H1 (cell line): ENCODE results near the gene ADM. TPM values are rescaled to one million over a fixed set of nuclear protein-coding genes. Genes with fewer than 3 reads are reported as not detected.

ENCODE experiments used
- CTCF ChIA-PET: fragments of 300-600 bp; sonication (Branson Sonifier 250); formaldehyde crosslinking; loops from one replicate; lab custom pipeline; 2021; ENCODE audit not compliant: partially characterized antibody; lab: Charles Lee
- POLR2A ChIA-PET: fragments of 300-600 bp; sonication (Branson Sonifier 250); formaldehyde crosslinking; loops from one replicate; lab custom pipeline; 2021; ENCODE audit warnings: inconsistent platforms; ENCODE audit not compliant: partially characterized antibody; lab: Charles Lee
- DNase-seq, 2 experiments: peaks; one replicate each; pipeline versions ENCODE4 v3.0.0 to v3.0.0-alpha.2; 2010 to 2022; ENCODE audit warnings: low spot score in 2 of 2, low read depth in 1 of 2, mixed read lengths in 1 of 2
- FAIRE-seq: peaks from 2 replicates; lab custom pipeline; 2011; peaks lifted over from hg19 to GRCh38; lab: Jason Lieb, UNC
- H2AFZ ChIP-seq: 2 replicates; pipeline ENCODE4 v1.8.1; 2012; ENCODE audit warnings: low read length, inconsistent platforms
- H2AK5ac ChIP-seq: 2 replicates; pipeline ENCODE4 v1.6.1; 2013; ENCODE audit warnings: low read depth, low read length
- H2BK120ac ChIP-seq: replicated peaks from 2 replicates; pipeline ENCODE3; 2013; ENCODE audit warnings: low read depth, low read length, inconsistent platforms
- H2BK12ac ChIP-seq: 2 replicates; pipeline ENCODE4 v1.6.1; 2013; ENCODE audit warnings: low read depth, low read length
- H2BK15ac ChIP-seq: 2 replicates; pipeline ENCODE4 v1.6.1; 2013; ENCODE audit warnings: low read length
- H2BK20ac ChIP-seq: 2 replicates; pipeline ENCODE4 v1.6.1; 2013; ENCODE audit warnings: low read length
- H2BK5ac ChIP-seq: 2 replicates; pipeline ENCODE4 v1.6.1; 2013; ENCODE audit warnings: low read depth, low read length
- H3K14ac ChIP-seq: 2 replicates; pipeline ENCODE4 v1.6.1; 2013; ENCODE audit warnings: inconsistent platforms; ENCODE audit not compliant: insufficient read length
- H3K18ac ChIP-seq: 2 replicates; pipeline ENCODE4 v1.6.1; 2013; ENCODE audit warnings: low read length; ENCODE audit errors: extremely low read depth
- H3K23ac ChIP-seq: 2 replicates; pipeline ENCODE4 v1.6.1; 2013; ENCODE audit warnings: inconsistent platforms; ENCODE audit not compliant: insufficient read length
- H3K23me2 ChIP-seq: 2 replicates; pipeline ENCODE4 v1.6.1; 2013; ENCODE audit warnings: low read depth, low read length
- H3K27ac ChIP-seq: 2 replicates; pipeline ENCODE4 v1.6.1; 2011; ENCODE audit warnings: low read depth, low read length, inconsistent platforms
- H3K27me3 ChIP-seq, 4 experiments: replicated peaks in 1 of 4; 1 replicate in 1 of 4; 2 replicates in 3 of 4; pipeline versions ENCODE4 v1.6.1 to v1.8.1; 2011 to 2013; ENCODE audit warnings: low read length in 3 of 4, mild to moderate bottlenecking in 3 of 4, inconsistent platforms in 2 of 4, mixed read lengths in 2 of 4, moderate library complexity in 1 of 4; ENCODE audit not compliant: control insufficient read depth in 3 of 4, insufficient read depth in 3 of 4; ENCODE audit errors: extremely low read depth in 1 of 4
- H3K36me3 ChIP-seq, 4 experiments: 2 replicates each; pipeline versions ENCODE4 v1.6.1 to v1.8.1; 2011 to 2013; ENCODE audit warnings: mild to moderate bottlenecking in 4 of 4, low read length in 3 of 4, moderate library complexity in 2 of 4, control low read depth in 1 of 4, inconsistent platforms in 1 of 4; ENCODE audit not compliant: insufficient read depth in 4 of 4, control insufficient read depth in 2 of 4
- H3K4ac ChIP-seq: replicated peaks from 2 replicates; pipeline ENCODE3; 2013; ENCODE audit warnings: low read length, low read depth, mixed read lengths, inconsistent platforms; ENCODE audit not compliant: insufficient read length
- H3K4me1 ChIP-seq, 4 experiments: replicated peaks in 1 of 4; 1 replicate in 1 of 4; 2 replicates in 3 of 4; pipeline versions ENCODE4 v1.6.1 to v1.8.1; 2011 to 2013; ENCODE audit warnings: low read length in 3 of 4, inconsistent platforms in 2 of 4, mixed read lengths in 1 of 4; ENCODE audit not compliant: insufficient read depth in 4 of 4, control insufficient read depth in 3 of 4
- H3K4me2 ChIP-seq, 2 experiments: 2 replicates each; pipeline versions ENCODE4 v1.6.1 to v1.8.1; 2011 to 2013; ENCODE audit warnings: low read depth in 2 of 2, low read length in 2 of 2, control low read depth in 1 of 2, inconsistent platforms in 1 of 2, mild to moderate bottlenecking in 1 of 2; ENCODE audit not compliant: insufficient read depth in 1 of 2
- H3K4me3 ChIP-seq, 4 experiments: fragments of 200-600, 300-600 bp in 1 of 4; sonication (generic), shearing (Covaris generic), sonication (Bioruptor Twin) in 1 of 4; 2 replicates each; pipeline versions ENCODE4 v1.5.1 to v1.8.1; 2011 to 2016; ENCODE audit warnings: low read length in 4 of 4, low read depth in 3 of 4, control low read depth in 2 of 4, inconsistent platforms in 2 of 4, mild to moderate bottlenecking in 2 of 4, mixed read lengths in 1 of 4, moderate library complexity in 1 of 4; ENCODE audit not compliant: insufficient read depth in 2 of 4; ENCODE audit errors: extremely low read depth in 1 of 4
- H3K56ac ChIP-seq: replicated peaks from 2 replicates; pipeline ENCODE3; 2013; ENCODE audit warnings: low read depth, mild to moderate bottlenecking, mixed read lengths, low read length, inconsistent platforms; ENCODE audit not compliant: insufficient read length
- H3K79me1 ChIP-seq: 2 replicates; pipeline ENCODE4 v1.6.1; 2013; ENCODE audit warnings: low read depth, low read length, control low read depth
- H3K79me2 ChIP-seq, 2 experiments: 2 replicates each; pipeline versions ENCODE4 v1.6.1 to v1.8.1; 2012 to 2013; ENCODE audit warnings: low read length in 2 of 2, mild to moderate bottlenecking in 2 of 2, inconsistent platforms in 1 of 2; ENCODE audit not compliant: insufficient read depth in 2 of 2, control insufficient read depth in 1 of 2
- H3K9ac ChIP-seq, 4 experiments: replicated peaks in 1 of 4; 1 replicate in 1 of 4; 2 replicates in 3 of 4; pipeline versions ENCODE4 v1.6.1 to v1.8.1; 2011 to 2013; ENCODE audit warnings: low read depth in 3 of 4, low read length in 3 of 4, control low read depth in 2 of 4, mild to moderate bottlenecking in 2 of 4, moderate library complexity in 2 of 4, inconsistent platforms in 1 of 4; ENCODE audit errors: extremely low read depth in 1 of 4
- H3K9me3 ChIP-seq, 2 experiments: 2 replicates each; pipeline versions ENCODE4 v1.6.1 to v1.8.1; 2012 to 2013; ENCODE audit warnings: mild to moderate bottlenecking in 2 of 2, moderate library complexity in 2 of 2, control low read depth in 1 of 2, inconsistent platforms in 1 of 2, low read depth in 1 of 2, low read length in 1 of 2, mixed read lengths in 1 of 2; ENCODE audit not compliant: insufficient read depth in 2 of 2
- H4K20me1 ChIP-seq, 2 experiments: replicated peaks in 1 of 2; 2 replicates each; pipeline versions ENCODE3 to v1.8.1; 2011 to 2013; ENCODE audit warnings: inconsistent platforms in 2 of 2, low read length in 2 of 2, mild to moderate bottlenecking in 1 of 2; ENCODE audit not compliant: insufficient read depth in 2 of 2, control insufficient read depth in 1 of 2
- H4K5ac ChIP-seq: 2 replicates; pipeline ENCODE4 v1.6.1; 2013; ENCODE audit warnings: low read length, low read depth, mixed read lengths, inconsistent platforms; ENCODE audit not compliant: insufficient read length
- H4K8ac ChIP-seq: 2 replicates; pipeline ENCODE4 v1.8.0; 2013; ENCODE audit warnings: mild to moderate bottlenecking, moderate library complexity, low read length, inconsistent platforms; ENCODE audit not compliant: insufficient read depth; ENCODE audit errors: extremely low read depth
- H4K91ac ChIP-seq: replicated peaks from 2 replicates; pipeline ENCODE3; 2013; ENCODE audit warnings: low read length, mixed read lengths, inconsistent platforms; ENCODE audit not compliant: insufficient read length
- CBX5 ChIP-seq: fragments of 300-800, 300-1000 bp; sonication (generic); IDR thresholded peaks from 2 replicates; pipeline ENCODE4 v1.7.1; 2016; ENCODE audit warnings: antibody characterized with exemption, low read length, low read depth
- CBX8 ChIP-seq: fragments of 300-800, 300-1000 bp; sonication (generic); IDR thresholded peaks from 2 replicates; pipeline ENCODE4 v1.7.1; 2016; ENCODE audit warnings: low read depth, low read length, borderline replicate concordance
- CREB1 ChIP-seq: IDR thresholded peaks from 2 replicates; pipeline ENCODE4 v1.6.1; 2012; ENCODE audit warnings: inconsistent platforms
- EP300 ChIP-seq, 2 experiments: IDR thresholded peaks; 1 replicate in 1 of 2; 2 replicates in 1 of 2; pipeline ENCODE4 v1.6.1; 2011 to 2012; ENCODE audit warnings: low read depth in 2 of 2, low read length in 2 of 2, mild to moderate bottlenecking in 2 of 2, borderline replicate concordance in 1 of 2, inconsistent platforms in 1 of 2, moderate library complexity in 1 of 2
- POLR2A ChIP-seq, 2 experiments: IDR thresholded peaks; 1 replicate in 1 of 2; 2 replicates in 1 of 2; pipeline ENCODE4 v1.6.1; 2011; ENCODE audit warnings: low read depth in 2 of 2, low read length in 2 of 2, mild to moderate bottlenecking in 2 of 2; ENCODE audit errors: control extremely low read depth in 1 of 2
- POU5F1 ChIP-seq: IDR thresholded peaks from 2 replicates; pipeline ENCODE4 v1.6.1; 2011; ENCODE audit warnings: low read depth, mild to moderate bottlenecking, low read length, moderate library complexity
- RNF2 ChIP-seq: fragments of 200-900, 300-1000 bp; sonication (generic); IDR thresholded peaks from 2 replicates; pipeline ENCODE4 v1.7.1; 2016; ENCODE audit warnings: borderline replicate concordance, low read depth, mild to moderate bottlenecking, antibody characterized with exemption, low read length; ENCODE audit not compliant: poor library complexity, severe bottlenecking; ENCODE audit errors: missing control alignments
- SRF ChIP-seq: IDR thresholded peaks from 2 replicates; pipeline ENCODE4 v1.6.1; 2011; ENCODE audit warnings: mild to moderate bottlenecking, low read depth, low read length, moderate library complexity
- TEAD4 ChIP-seq: IDR thresholded peaks from 2 replicates; pipeline ENCODE4 v1.6.1; 2012; ENCODE audit warnings: low read depth, low read length, inconsistent platforms, mixed read lengths
- WGBS, 2 experiments: shearing (Covaris generic) in 1 of 2; methylation state at CpG; one replicate each; pipeline versions ENCODE4 v1.1.6 to v1.1.7; 2013 to 2015; ENCODE audit warnings: low lambda C conversion rate in 2 of 2, mixed read lengths in 2 of 2, inconsistent platforms in 1 of 2, low coverage in 1 of 2, missing lambda C conversion rate in 1 of 2; ENCODE audit not compliant: insufficient replicate concordance in 2 of 2, insufficient coverage in 1 of 2, insufficient read length in 1 of 2; ENCODE audit errors: extremely low coverage in 1 of 2, missing lambda C conversion rate in 1 of 2; 5-methylcytosine and 5-hydroxymethylcytosine counted together
- polyA plus RNA-seq, 7 experiments: library from polyadenylated mRNA; depleted of rRNA in 3 of 7; stranded (reverse) in 5 of 7; unstranded in 2 of 7; fragments of >200 nt in 5 of 7; fragments of 200-250 nt in 2 of 7; gene quantifications; 1 replicate in 5 of 7; 2 replicates in 1 of 7; 4 replicates in 1 of 7; pipeline versions ENCODE4 v1.2.1 to v1.2.3, GENCODE V29; 2011 to 2013; ENCODE audit warnings: missing spikeins in 2 of 7, mixed read lengths in 2 of 7
- total RNA-seq: library from RNA; stranded (reverse); fragmentation: NEBNext Ultra II Directional; extraction: Animal tissue kit (Norgen Biotek cat#: 25700); gene quantifications from 2 replicates; pipeline ENCODE4 v1.2.1, GENCODE V29; 2021
- TF ChIP-seq, protein P1 (sequence below): IDR thresholded peaks from 2 replicates; pipeline ENCODE4 v1.6.1; 2012; ENCODE audit warnings: inconsistent platforms

ADM gene
- total and polyA plus RNA-seq, 2 of the 8 experiments (the other 6 are each of a cell fraction or from before 2014, with no cell fraction given) = 94.1 to 95.6 TPM

DNA sequence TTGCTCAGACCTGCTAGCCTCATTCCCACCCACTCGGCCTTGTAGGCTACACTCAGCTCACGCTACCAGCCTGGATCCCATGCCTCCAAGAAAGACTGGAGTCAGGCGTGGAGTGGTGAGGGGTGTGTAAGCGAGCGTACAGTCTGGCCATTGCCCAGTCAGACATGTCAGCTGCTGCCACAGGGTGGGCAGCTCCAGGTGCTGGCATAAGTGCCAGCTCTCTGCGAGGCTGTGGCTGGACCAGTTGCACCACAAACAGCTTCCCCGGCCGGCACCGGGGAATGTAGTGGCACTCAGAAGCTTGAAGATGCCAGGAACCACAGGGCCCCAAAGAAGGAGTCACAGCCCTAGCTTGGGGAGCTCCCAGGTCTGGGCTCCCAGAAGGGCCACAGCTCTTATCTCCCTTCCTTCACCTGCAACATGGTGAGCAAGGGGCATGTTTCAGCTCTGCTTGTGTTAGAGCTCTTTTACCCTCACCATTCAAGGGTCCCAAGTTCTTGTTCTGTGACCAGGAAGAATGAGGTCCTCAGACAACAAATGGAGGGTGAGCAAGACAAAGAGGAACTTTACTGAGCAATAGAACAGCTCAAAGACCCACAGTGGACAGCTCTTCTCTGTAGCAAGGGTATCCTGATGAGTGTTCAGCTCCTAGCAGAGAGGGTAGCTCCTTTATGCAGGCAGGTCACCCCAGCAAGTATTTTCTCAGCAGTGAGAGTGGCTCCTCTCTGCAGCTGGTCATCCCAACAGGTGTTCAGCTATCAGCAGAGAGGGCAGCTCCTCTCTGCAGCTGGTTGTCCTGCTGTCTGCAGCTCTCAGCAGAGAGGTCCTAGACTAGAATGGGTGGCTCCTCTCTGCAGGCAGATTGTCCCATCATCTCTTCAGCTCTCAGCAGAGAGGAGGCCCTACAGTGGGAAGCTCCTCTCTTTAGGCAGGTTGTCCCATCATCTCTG is 16.8 kb upstream of the ADM start:
- Histone ChIP-seq H2BK5ac (no peak overlapping the region), H3K4me2 (no peak overlapping the region), H3K23ac (no peak overlapping the region), H3K9ac (no peak overlapping the region), H3K79me1 (peaks cover 7% of the 10 kb centered on the region; the same call in 1 of the 2 replicates), H4K91ac (no peak overlapping the region), H4K5ac (no peak overlapping the region), H2BK15ac (no peak overlapping the region), H2AFZ (no peak overlapping the region), H3K4me3 (no peak overlapping the region), H4K20me1 (peaks cover 2 to 7% of the 10 kb centered on the region in 2 experiments), H3K27ac (no peak overlapping the region), H2BK12ac (no peak overlapping the region), H3K56ac (no peak overlapping the region), H3K23me2 (no peaks in the 10 kb centered on the region; the same call in 1 of the 2 replicates), H3K14ac (no peak overlapping the region), H2AK5ac (no peak overlapping the region), H3K18ac (no peak overlapping the region), H3K36me3 (no peaks in the 10 kb centered on the region), H3K4ac (no peak overlapping the region), H2BK20ac (no peak overlapping the region), H3K27me3 (no peaks in the 10 kb centered on the region), H3K79me2 (peaks cover 0 to 89% of the 10 kb centered on the region in 2 experiments; a peak in 2 of 4 replicates), H3K4me1 (peaks cover 3 to 11% (median 6%) of the 10 kb centered on the region in 4 experiments; a peak in 6 of 7 replicates), H3K9me3 (no peaks in the 10 kb centered on the region), H4K8ac (no peak overlapping the region), H2BK120ac (no peak overlapping the region)
- DNase-seq (no peak), FAIRE-seq (no peak)
- POLR2A ChIA-PET = interaction anchor here (0.8 to 12.5 kb wide), 3 partner anchors 8 to 18 kb away, joined by 3 to 156 read pairs (median 4); partner anchors contain the start of gene ADM
- TF ChIP-seq, protein P1, sequence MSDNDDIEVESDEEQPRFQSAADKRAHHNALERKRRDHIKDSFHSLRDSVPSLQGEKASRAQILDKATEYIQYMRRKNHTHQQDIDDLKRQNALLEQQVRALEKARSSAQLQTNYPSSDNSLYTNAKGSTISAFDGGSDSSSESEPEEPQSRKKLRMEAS = no peak
- no peak for TF ChIP-seq POLR2A (IDR thresholded peaks at IDR 0.05; ENCODE audit: control extremely low read depth in 1 of 2, low read depth in 2 of 2, low read length in 2 of 2)
- no peak for TF ChIP-seq POU5F1
- no peak for TF ChIP-seq SRF
- no peak for TF ChIP-seq CBX5
- TF ChIP-seq CBX8 = no peak
- TF ChIP-seq RNF2 = no peak
- TF ChIP-seq EP300 (IDR thresholded peaks at IDR 0.05; ENCODE audit: borderline replicate concordance in 1 of 2, low read depth in 2 of 2, low read length in 2 of 2) = no peak
- no peak for TF ChIP-seq CREB1
- no peak for TF ChIP-seq TEAD4
- WGBS, 2 experiments = 91% methylated on average over 9 of the region's 9 CpGs; no CpG with 5 or more reads in 1 of the 2 experiments
- CTCF ChIA-PET = interaction anchor here (1.0 to 5.9 kb wide), 5 partner anchors 9 to 106 kb away, joined by 4 to 35 read pairs (median 4); partner anchors contain the start of gene ADM
